ENCODE results near the gene PPFIBP2. TPM values are rescaled to one million over a fixed set of nuclear protein-coding genes. Genes with fewer than 3 reads are reported as not detected.

Gene PPFIBP2
- total and polyA plus RNA-seq, 10 of the 15 experiments (the other 5 are each of a cell fraction or from before 2014, with no cell fraction given), result 17.3 to 56.3 (median 39.2) TPM

GRCh38 chr11:7533199-7534041 lies 19.6 kb downstream of the PPFIBP2 start:
- WGBS (ENCODE audit: insufficient coverage, insufficient replicate concordance, low lambda C conversion rate, missing lambda C conversion rate), result 15% methylated on average over 8 of the region's 8 CpGs
- intact Hi-C loops (cut with micrococcal nuclease; ENCODE audit: unreplicated experiment) (no loop called here), in situ Hi-C loops (cut with MboI) (no loop called here)
- peak overlapping the region; percentile 9 for H3K9ac ChIP-seq (ENCODE audit: control insufficient read depth, insufficient read depth, low read length)
- H3K79me2 ChIP-seq (ENCODE audit: control insufficient read depth, insufficient read depth, low read length), result peaks cover 91% of the 10 kb centered on the region
- H4K20me1 ChIP-seq (ENCODE audit: control insufficient read depth, insufficient read depth), result no peaks in the 10 kb centered on the region
- peak overlapping the region; percentile 85 for H3K27ac ChIP-seq (ENCODE audit: control insufficient read depth, insufficient read depth)
- ChIA-PET SMC1A (ENCODE audit: uncharacterized antibody, unreplicated experiment) (interaction anchor here (1.0 to 6.3 kb wide), 12 partner anchors 7 to 61 kb away, joined by 3 to 107 read pairs (median 5); no protein-coding TSS in a partner anchor), POLR2A (interaction anchor here (0.7 to 7.6 kb wide), 5 partner anchors 12 to 21 kb away, joined by 3 to 78 read pairs (median 4); no protein-coding TSS in a partner anchor), RAD21 (ENCODE audit: unreplicated experiment) (interaction anchor here (0.7 to 3.0 kb wide), 9 partner anchors 10 to 37 kb away, joined by 3 to 18 read pairs (median 4); partner anchors contain the start of gene PPFIBP2), CTCF (interaction anchor here (0.8 to 4.8 kb wide), 7 partner anchors 9 to 38 kb away, joined by 3 to 32 read pairs (median 3); partner anchors contain the start of gene PPFIBP2)
- H3K27me3 ChIP-seq (replicated peaks in 1 of 2; ENCODE audit: control insufficient read depth in 2 of 2, insufficient read depth in 2 of 2, low read length in 1 of 2), result no peaks in the 10 kb centered on the region
- FAIRE-seq, result no peak
- H3K4me1 ChIP-seq (ENCODE audit: control insufficient read depth, insufficient read depth, low read length), result peaks cover 97% of the 10 kb centered on the region
- TF ChIP-seq KLF5 (IDR thresholded peaks at IDR 0.05; ENCODE audit: partially characterized antibody), result no peak
- TF ChIP-seq MTA3 (IDR thresholded peaks at IDR 0.05; ENCODE audit: borderline replicate concordance, low read length), result 0 out of 2 replicates have a peak, but pooled peaks have one; percentile 5
- no peak for TF ChIP-seq STAT1 (conservative IDR thresholded peaks at IDR 0.05)
- no peak for TF ChIP-seq NR2C2 (IDR thresholded peaks at IDR 0.05; ENCODE audit: borderline replicate concordance, control insufficient read depth, insufficient read length, low read depth)
- peaks cover 0 to 7% of the 10 kb centered on the region in 2 experiments; a peak in 1 of 4 replicates for H3K36me3 ChIP-seq (ENCODE audit: control insufficient read depth in 2 of 2, insufficient read depth in 2 of 2, low read length in 1 of 2)
- peak overlapping the region; percentile 59 for H3K4me3 ChIP-seq
- no peaks in the 10 kb centered on the region; the same call in 2 of the 3 replicates for H3K9me3 ChIP-seq (replicated peaks; ENCODE audit: control insufficient read depth, insufficient read depth, low read length)
- no TSS peak for BruUV-seq (replicated peaks)
- peak; percentile 61 for ATAC-seq
- peak overlapping the region; percentile 98 for H3K4me2 ChIP-seq (ENCODE audit: control insufficient read depth, insufficient read depth)
- DNase-seq (ENCODE audit: low read depth, low spot score), result no peak
- H2AFZ ChIP-seq (ENCODE audit: control insufficient read depth, low read depth, low read length), result no peak overlapping the region

DNA sequence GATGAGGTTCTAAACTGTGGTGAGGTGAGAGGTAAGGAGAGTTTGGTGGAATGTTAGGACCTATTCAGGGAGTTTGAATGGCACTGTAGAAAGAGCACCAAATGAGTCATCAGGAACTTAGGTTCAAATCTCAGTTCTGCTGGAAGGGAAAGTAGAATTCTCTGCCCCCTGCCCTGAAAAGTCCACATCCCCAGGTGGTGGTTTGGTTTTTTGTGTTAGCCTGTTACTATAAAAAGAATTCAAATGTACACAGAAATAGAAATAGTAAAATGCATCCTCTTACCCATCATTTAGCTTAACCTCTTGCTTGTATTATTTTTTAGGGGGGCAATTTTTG lies 20.2 kb downstream of the PPFIBP2 start:
- ChIA-PET RAD21 (ENCODE audit: unreplicated experiment) (interaction anchor here (1.2 to 3.0 kb wide), 8 partner anchors 9 to 38 kb away, joined by 3 to 18 read pairs (median 4); partner anchors contain the start of gene PPFIBP2), POLR2A (interaction anchor here (0.7 to 7.6 kb wide), 4 partner anchors 11 to 16 kb away, joined by 3 to 78 read pairs (median 4); no protein-coding TSS in a partner anchor), CTCF (interaction anchor here (0.8 to 4.8 kb wide), 8 partner anchors 9 to 38 kb away, joined by 3 to 32 read pairs (median 4); partner anchors contain the start of gene PPFIBP2), SMC1A (ENCODE audit: uncharacterized antibody, unreplicated experiment) (interaction anchor here (0.8 to 6.3 kb wide), 14 partner anchors 8 to 61 kb away, joined by 3 to 107 read pairs (median 5); no protein-coding TSS in a partner anchor)
- in situ Hi-C loops (cut with MboI), result no loop called here
- intact Hi-C loops (cut with micrococcal nuclease; ENCODE audit: unreplicated experiment), result no loop called here
- peak; percentile 62 for FAIRE-seq
- DNase-seq (ENCODE audit: low read depth, low spot score), result no peak
- Histone ChIP-seq H3K9ac (ENCODE audit: control insufficient read depth, insufficient read depth, low read length) (peak overlapping the region; percentile 19), H4K20me1 (ENCODE audit: control insufficient read depth, insufficient read depth) (no peaks in the 10 kb centered on the region), H3K36me3 (ENCODE audit: control insufficient read depth in 2 of 2, insufficient read depth in 2 of 2, low read length in 1 of 2) (peaks cover 0 to 7% of the 10 kb centered on the region in 2 experiments; a peak in 1 of 4 replicates), H3K79me2 (ENCODE audit: control insufficient read depth, insufficient read depth, low read length) (peaks cover 90% of the 10 kb centered on the region), H3K4me1 (ENCODE audit: control insufficient read depth, insufficient read depth, low read length) (peaks cover 93% of the 10 kb centered on the region), H3K27me3 (replicated peaks in 1 of 2; ENCODE audit: control insufficient read depth in 2 of 2, insufficient read depth in 2 of 2, low read length in 1 of 2) (no peaks in the 10 kb centered on the region), H3K27ac (ENCODE audit: control insufficient read depth, insufficient read depth) (peak overlapping the region; percentile 85), H3K4me2 (ENCODE audit: control insufficient read depth, insufficient read depth) (peak overlapping the region; percentile 98), H3K9me3 (replicated peaks; ENCODE audit: control insufficient read depth, insufficient read depth, low read length) (no peaks in the 10 kb centered on the region; the same call in 2 of the 3 replicates), H3K4me3 (peak overlapping the region; percentile 59), H2AFZ (ENCODE audit: control insufficient read depth, low read depth, low read length) (no peak overlapping the region)
- ATAC-seq, result peak; percentile 45
- BruUV-seq (replicated peaks), result no TSS peak
- 0 out of 2 replicates have a peak, but pooled peaks have one; percentile 41 for TF ChIP-seq TBL1XR1 (IDR thresholded peaks at IDR 0.05; ENCODE audit: low read depth, low read length)
- 0 out of 2 replicates have a peak, but pooled peaks have one; percentile 35 for TF ChIP-seq BCL11A (IDR thresholded peaks at IDR 0.05; ENCODE audit: low read depth, low read length)
- TF ChIP-seq SKIL (IDR thresholded peaks at IDR 0.05; ENCODE audit: low read depth, poor library complexity, severe bottlenecking), result peak; percentile 19
- TF ChIP-seq MXI1 (IDR thresholded peaks at IDR 0.05; ENCODE audit: low read depth, low read length), result no peak
- no peak for TF ChIP-seq YY1 (IDR thresholded peaks at IDR 0.05; ENCODE audit: low read depth, low read length)
- TF ChIP-seq MEF2B (IDR thresholded peaks at IDR 0.05; ENCODE audit: partially characterized antibody, poor library complexity, severe bottlenecking), result peak; percentile 37
- peak; percentile 73 to 75 for TF ChIP-seq IKZF2 (IDR thresholded peaks at IDR 0.05)
- TF ChIP-seq IKZF1 (conservative IDR thresholded peaks at IDR 0.05), result peak; percentile 67
- peak; percentile 96 for TF ChIP-seq EED (IDR thresholded peaks at IDR 0.05; ENCODE audit: low read depth)
- TF ChIP-seq NFIC (IDR thresholded peaks at IDR 0.05; ENCODE audit: low read depth, low read length), result peak; percentile 87

Measured in GM12878 (cell line).